ENCODE measurements around the gene PXN. TPM values are rescaled to one million over a fixed set of nuclear protein-coding genes. Genes with fewer than 3 reads are reported as not detected.

The PXN gene
- total and polyA plus RNA-seq, 11 donors, result 34.3 to 103 (median 69.9) TPM

- H3K4me3 ChIP-seq, result peak within 1 kb of the TSS; percentile 45 to 76 (median 62)
- H3K9me3 ChIP-seq, result no peaks in the 10 kb centered on the region
- H3K27me3 ChIP-seq, result no peaks in the 10 kb centered on the region
- peaks cover 0 to 27% (median 10%) of the 10 kb centered on the region in 12 donors for H3K4me1 ChIP-seq
- ATAC-seq, result peak; percentile 32 to 62 (median 49)
- H3K36me3 ChIP-seq, result no peaks in the 10 kb centered on the region
- peak; percentile 23 to 51 for TF ChIP-seq POLR2A (IDR thresholded peaks at IDR 0.05)
- TF ChIP-seq CTCF (IDR thresholded peaks at IDR 0.05), result no peak
- intact Hi-C loops (cut with DNase I), result loop anchor here in 1 of 10 donors (2.0 kb wide), 1 partner anchor 64 kb away; no protein-coding TSS in a partner anchor
- DNase-seq, result peak in 4 of 5 donors; percentile 65 to 79 (median 70)
- WGBS, 4 donors, result 0 to 2% (median 1%) methylated on average over 29 of the region's 29 CpGs
- peak within 1 kb of the TSS; percentile 95 to 100 (median 98) for H3K27ac ChIP-seq
These were observed 27.4 kb upstream of the PXN start, which contains the start of gene RNU4-1 for GRCh38 chr12:120292661-120293531. Gene RNU4-1 (minus strand): TSS chr12:120293237.

GRCh38 chr12:120292411-120292660, 26.8 kb upstream of the PXN start:
- WGBS, 4 donors, result 0 to 1% (median 0%) methylated on average over 17 of the region's 17 CpGs
- ATAC-seq, result peak in 2 of 4 donors; percentile 1
- intact Hi-C loops (cut with DNase I), result loop anchor here in 1 of 10 donors (2.0 kb wide), 1 partner anchor 64 kb away; no protein-coding TSS in a partner anchor

GRCh38 chr12:120290609-120291305, 25.2 kb upstream of the PXN start:
- H3K27ac ChIP-seq, result peak overlapping the region; percentile 95 to 100 (median 98)
- intact Hi-C loops (cut with DNase I), result no loop called here
- H3K27me3 ChIP-seq, result no peaks in the 10 kb centered on the region
- no peaks in the 10 kb centered on the region for H3K9me3 ChIP-seq
- TF ChIP-seq CTCF (IDR thresholded peaks at IDR 0.05) (no peak), POLR2A (IDR thresholded peaks at IDR 0.05) (no peak)
- DNase-seq (no peak), ATAC-seq (peak in 2 of 4 donors; percentile 2 to 4)
- H3K4me3 ChIP-seq, result peak overlapping the region in 10 of 12 donors; percentile 17 to 76 (median 58)
- H3K36me3 ChIP-seq, result no peaks in the 10 kb centered on the region
- H3K4me1 ChIP-seq, result peaks cover 0 to 27% (median 10%) of the 10 kb centered on the region in 12 donors
- 25 to 28% (median 26%) methylated on average over 22 of the region's 22 CpGs for WGBS, 4 donors

More at GRCh38 chr12:120292411-120292660, 26.8 kb upstream of the PXN start:
- H3K36me3 ChIP-seq, result no peaks in the 10 kb centered on the region
- H3K9me3 ChIP-seq, result no peaks in the 10 kb centered on the region
- H3K4me1 ChIP-seq, result peaks cover 0 to 27% (median 10%) of the 10 kb centered on the region in 12 donors
- peak overlapping the region; percentile 45 to 76 (median 62) for H3K4me3 ChIP-seq
- TF ChIP-seq POLR2A (IDR thresholded peaks at IDR 0.05), result no peak
- no peak for TF ChIP-seq CTCF (IDR thresholded peaks at IDR 0.05)
- no peaks in the 10 kb centered on the region for H3K27me3 ChIP-seq
- no peak for DNase-seq
- H3K27ac ChIP-seq, result peak overlapping the region; percentile 95 to 100 (median 98)

GRCh38 chr12:120287491-120287890, 22.0 kb upstream of the PXN start:
- no peak overlapping the region for H3K4me3 ChIP-seq
- DNase-seq (no peak), ATAC-seq (no peak)
- no peaks in the 10 kb centered on the region for H3K9me3 ChIP-seq
- H3K27me3 ChIP-seq, result no peaks in the 10 kb centered on the region
- no peak for TF ChIP-seq POLR2A (IDR thresholded peaks at IDR 0.05)
- TF ChIP-seq CTCF (IDR thresholded peaks at IDR 0.05), result no peak
- intact Hi-C loops (cut with DNase I), result no loop called here
- no peak overlapping the region for H3K27ac ChIP-seq
- H3K36me3 ChIP-seq, result no peaks in the 10 kb centered on the region
- peaks cover 0 to 17% (median 4%) of the 10 kb centered on the region in 12 donors for H3K4me1 ChIP-seq
- WGBS, 4 donors, result 77 to 83% (median 80%) methylated on average over 12 of the region's 12 CpGs
